HG03575 (cell line): ENCODE data around the gene PCSK7.
A peak's percentile ranks its signal among the peaks of the same experiment; 100 is the strongest.
"Not testable (repeated sequence)": the region's sequence is repeated elsewhere in the genome, so short reads cannot be mapped to it uniquely, and the experiment has no call there.

ENCODE experiments used
- ATAC-seq: cut with Tn5 transposase; IDR thresholded peaks from one replicate; pipeline ENCODE4 v1.9.1; 2021; ENCODE audit not compliant: unreplicated experiment, insufficient number of reproducible peaks, low FRiP score; ENCODE audit errors: extremely low read depth

PCSK7 gene

DNA sequence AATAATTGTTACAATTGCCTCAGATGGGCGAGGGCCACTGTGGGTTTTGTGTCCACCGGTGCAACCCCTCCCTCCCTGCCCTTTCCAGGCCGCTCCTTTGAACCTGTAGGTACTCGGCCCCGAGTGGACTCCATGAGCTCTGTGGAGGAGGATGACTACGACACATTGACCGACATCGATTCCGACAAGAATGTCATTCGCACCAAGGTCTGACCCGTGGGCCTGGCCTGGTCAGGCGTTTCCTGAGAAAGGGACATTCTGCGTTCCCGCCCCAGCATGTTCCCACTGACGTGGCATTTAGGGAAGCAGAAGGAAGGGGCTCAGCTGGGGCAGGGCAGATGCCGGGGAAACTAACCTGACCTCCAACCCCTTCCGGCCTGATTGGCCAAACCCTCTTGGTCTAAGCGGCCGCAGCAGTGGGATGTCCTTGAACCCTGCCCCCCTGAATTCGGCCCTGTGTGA lies 43.2 kb downstream of the PCSK7 start:
- ATAC-seq: no peak

GRCh38 chr11:117187799-117188481 lies 43.9 kb downstream of the PCSK7 start:
- no peak for ATAC-seq

GRCh38 chr11:117187428-117187798 lies 44.5 kb downstream of the PCSK7 start:
- no peak for ATAC-seq

- no peak for ATAC-seq
These were observed 44.9 kb downstream of the PCSK7 start for GRCh38 chr11:117187007-117187406.

GRCh38 chr11:117186431-117186761 lies 45.5 kb downstream of the PCSK7 start:
- ATAC-seq: no peak

DNA sequence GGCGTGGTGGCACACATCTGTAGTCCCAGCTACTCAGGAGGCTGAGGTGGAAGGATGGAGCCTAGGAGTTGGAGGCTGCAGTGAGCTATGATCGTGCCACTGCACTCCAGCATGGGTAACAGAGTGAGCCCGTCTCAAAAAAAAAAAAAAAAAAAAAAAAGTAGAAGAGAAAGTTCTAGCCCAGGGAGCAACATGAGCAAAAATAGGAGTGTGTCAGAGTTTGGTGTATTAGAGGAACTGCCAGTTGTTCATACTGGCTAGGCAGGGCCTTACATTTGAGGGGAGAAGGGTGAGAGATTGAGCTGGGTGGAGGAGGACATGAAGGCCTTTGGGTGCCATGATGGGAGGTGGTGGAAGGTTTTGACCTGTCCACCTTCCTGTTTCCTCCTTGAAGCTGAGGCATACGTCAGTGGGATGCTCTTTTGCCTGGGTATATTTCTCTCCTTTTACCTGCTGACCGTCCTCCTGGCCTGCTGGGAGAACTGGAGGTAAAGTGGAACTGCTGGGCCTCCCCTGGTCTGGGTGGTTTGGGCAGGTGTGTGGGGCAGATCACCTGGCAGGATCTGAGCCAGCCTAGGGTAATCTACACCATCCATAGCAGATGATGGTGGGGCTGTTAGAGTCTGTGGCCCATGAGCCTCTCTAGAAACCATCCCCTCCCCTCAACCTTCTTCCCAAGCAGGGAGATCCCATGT lies 46.0 kb downstream of the PCSK7 start:
- no peak for ATAC-seq

GRCh38 chr11:117183724-117184349 lies 48.0 kb downstream of the PCSK7 start:
- ATAC-seq: no peak

GRCh38 chr11:117183178-117183577 lies 48.7 kb downstream of the PCSK7 start:
- not testable (repeated sequence) for ATAC-seq

DNA sequence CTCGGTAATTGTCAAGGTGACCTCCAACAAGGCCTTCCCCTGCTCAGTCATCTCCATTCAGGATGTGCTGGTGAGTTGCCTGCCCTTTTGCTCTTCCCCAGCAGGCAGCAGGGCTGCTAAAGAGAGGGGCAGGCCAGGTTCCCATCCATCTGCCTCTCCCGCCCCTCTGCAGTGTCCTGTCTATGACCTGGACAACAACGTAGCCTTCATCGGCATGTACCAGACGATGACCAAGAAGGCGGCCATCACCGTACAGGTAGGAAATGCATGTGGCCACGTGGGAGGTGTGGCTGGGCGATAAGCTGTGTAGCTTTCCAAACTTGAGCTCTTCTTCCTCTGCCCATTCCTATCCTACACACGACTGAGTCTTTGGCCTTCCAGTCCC lies 49.3 kb downstream of the PCSK7 start:
- ATAC-seq: no peak

DNA sequence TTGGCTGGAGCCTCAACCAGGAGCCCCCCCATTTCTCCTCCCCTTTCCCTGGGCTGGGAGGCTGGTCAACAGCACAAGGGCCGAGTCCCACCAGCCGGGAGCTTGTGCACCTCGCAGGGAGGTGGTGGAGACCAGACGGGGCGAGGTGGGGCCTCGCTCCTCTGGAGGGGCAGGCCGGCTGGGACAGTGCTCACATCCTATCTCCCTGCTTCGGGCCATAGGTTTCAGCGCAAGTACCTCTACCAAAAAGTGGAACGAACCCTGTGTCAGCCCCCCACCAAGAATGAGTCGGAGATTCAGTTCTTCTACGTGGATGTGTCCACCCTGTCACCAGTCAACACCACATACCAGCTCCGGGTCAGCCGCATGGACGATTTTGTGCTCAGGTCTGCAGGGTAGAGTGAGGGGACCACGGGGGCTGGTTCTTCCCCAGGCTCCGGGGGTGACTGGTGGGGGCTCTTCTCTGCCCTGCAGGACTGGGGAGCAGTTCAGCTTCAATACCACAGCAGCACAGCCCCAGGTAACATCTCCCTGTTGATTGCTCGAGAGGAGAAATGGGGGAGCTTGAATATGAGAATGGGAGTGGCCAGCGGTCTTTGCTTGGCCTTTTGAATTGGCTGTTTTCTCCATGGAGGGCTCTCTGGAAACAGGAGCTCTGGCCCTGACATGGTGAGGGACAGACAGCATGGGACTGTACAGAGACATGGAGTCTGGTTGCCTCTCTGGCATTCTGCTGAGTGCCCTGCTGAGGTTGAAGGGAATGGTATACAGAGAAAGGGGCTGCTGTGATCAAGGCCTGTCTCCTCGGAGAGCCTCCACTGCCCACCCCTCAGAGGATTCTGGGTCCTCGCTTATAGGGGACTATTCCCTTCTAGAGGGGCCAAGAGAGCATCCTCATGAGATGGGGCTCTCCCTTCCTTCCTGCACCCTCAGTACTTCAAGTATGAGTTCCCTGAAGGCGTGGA lies 50.0 kb downstream of the PCSK7 start:
- no peak for ATAC-seq

DNA sequence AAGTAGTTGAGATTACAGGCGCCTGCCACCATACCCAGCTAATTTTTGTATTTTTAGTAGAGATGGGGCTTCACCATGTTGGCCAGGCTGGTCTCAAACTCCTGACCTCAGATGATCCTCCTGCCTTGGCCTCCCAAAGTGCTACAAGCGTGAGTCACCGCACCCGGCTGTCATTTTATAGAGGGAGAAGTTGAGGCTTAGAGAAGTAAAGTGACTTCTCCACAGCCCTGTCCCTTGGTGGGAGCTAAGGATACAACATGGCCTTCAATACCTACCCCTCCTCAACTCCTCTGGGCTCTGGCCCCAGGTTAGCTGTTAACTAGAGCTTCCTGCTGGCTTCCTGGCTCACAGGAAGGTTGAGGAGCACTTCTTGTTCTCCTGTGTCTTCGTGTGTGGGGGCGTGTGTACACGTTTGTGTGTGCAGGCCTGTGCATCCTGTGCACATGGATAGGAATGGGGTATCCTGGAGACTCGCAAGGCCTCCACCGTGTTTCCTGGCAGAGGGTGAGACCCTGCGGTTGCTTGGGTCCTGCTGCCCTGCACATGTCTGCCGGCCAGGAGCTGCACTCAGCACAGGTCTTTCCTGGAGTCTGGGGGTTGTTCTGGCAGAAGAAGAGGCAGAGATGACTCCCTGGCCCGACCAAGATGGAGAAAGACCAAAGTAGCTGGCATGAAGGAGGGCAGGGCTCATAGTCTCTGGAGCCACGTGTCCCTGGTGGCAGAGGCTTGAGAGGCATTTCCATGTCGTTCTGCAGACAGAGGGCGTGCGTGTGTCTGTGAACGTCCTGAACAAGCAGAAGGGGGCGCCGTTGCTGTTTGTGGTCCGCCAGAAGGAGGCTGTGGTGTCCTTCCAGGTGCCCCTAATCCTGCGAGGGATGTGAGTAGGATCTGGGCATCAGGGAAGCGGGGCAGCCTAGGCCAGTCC lies 51.0 kb downstream of the PCSK7 start:
- ATAC-seq: no peak

GRCh38 chr11:117180020-117180419 lies 51.9 kb downstream of the PCSK7 start:
- no peak for ATAC-seq

DNA sequence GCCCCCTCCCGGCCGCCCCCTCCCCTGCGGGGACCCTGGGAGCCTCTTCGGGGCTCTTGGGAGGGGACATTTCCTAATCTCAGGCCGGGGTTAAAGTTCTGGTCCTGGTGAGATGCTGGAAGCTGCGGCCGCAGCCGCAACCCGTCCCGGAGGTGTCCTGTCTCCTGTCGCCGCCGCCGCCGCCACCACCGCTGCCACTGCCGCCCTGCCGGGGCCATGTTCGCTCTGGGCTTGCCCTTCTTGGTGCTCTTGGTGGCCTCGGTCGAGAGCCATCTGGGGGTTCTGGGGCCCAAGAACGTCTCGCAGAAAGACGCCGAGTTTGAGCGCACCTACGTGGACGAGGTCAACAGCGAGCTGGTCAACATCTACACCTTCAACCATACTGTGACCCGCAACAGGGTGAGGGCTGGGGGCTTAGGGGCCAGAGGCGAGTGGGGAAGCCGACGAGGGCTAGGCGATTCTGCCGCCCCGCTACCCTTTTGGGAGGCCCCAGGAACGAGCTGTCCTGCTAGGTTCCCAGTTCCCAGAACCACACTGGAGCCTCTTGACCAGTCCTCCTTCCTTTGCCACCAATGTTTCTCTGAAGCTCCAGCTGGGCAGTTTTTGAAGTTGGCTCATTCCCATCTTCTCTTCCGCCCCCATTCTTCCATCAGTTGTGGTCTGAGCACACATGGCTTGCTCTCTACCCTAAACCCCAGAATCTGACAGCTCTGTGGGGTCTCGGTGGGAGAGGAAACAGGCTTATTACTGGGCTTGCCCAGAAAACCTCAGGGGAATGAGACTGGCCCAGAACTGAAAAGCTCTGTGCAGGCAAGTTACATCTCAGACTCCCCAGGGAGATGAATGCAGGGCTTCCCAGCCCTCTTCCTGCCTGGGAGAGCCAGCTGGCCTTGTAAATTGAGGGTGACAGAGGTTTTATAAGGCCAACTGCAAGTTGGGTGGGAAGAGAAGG lies 52.5 kb downstream of the PCSK7 start:
- ATAC-seq: no peak

DNA sequence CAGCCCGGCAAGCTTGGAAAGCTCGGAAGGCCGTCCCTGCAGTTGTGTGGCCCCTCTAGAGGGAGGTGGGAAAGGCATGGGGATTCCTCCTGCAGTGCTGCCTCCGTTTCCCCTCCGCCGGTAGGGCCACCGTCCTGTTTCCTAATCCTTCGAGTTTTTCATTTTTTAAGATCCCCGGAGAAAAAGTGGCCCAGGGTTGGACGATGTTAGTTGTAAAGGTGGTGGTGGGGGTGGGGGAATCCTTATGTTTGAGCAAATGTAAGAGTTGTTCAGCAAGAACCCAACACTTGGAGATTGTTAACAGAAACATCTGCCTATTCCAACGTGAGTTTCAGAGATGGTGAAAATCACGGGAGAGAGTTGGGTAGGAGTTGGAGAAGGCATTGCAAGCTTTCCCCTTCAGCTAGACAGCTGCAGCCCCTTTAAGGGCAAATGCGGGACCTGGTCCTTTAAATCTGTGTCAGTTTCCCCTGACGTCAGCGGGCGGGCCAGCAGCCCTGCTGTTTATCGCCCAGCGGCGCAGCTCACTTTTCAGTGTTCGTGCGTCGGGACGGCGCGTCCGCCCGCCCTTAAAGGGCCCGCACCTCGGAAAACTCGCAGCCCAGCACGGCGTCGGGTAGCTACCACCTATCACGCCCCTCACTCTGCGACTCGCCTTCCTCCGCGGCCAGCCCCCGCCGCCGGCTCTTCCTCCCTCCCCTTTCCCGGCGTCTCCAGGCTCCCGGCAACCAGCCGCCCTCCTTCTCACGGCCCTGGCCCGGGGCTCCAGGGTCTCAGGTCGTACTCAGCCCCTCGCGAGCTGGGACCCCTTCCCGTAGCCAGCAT lies 53.5 kb downstream of the PCSK7 start, which contains the start of gene SIDT2:
SIDT2 (plus strand) TSS at position 534 of the 825 bp plus-strand sequence. CDS start 521 bp downstream, outside the sequence.
- ATAC-seq: peak; percentile 55

GRCh38 chr11:117177534-117178209 lies 54.2 kb downstream of the PCSK7 start:
- no peak for ATAC-seq

DNA sequence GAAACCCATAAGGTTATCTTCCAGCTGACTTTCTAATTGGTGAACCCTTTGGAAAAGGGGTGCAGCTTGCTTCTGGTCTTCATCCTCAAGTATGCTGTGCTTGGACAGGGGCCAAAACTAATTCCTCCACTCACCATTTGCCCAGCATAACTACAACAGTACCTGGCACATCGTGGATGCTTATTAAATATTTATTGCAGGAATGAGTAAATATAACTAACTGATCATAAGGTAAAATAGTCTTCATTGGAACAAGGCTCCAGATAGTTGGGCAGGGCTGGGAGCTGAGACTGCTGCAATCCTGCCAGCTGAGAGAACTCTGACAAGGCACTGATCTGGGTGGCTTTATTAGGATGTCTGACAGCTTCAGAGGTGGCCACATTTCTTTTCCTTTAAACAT lies 55.7 kb downstream of the PCSK7 start:
- no peak for ATAC-seq
